GM21423 (cell line): Measurements from ENCODE around the gene UNC13C.
"Not testable (repeated sequence)": the region's sequence is repeated elsewhere in the genome, so short reads cannot be mapped to it uniquely, and the experiment has no call there.

Experiments used
- ATAC-seq: cut with Tn5 transposase; IDR thresholded peaks from one replicate; pipeline ENCODE4 v1.9.1; 2021; ENCODE audit warnings: mild to moderate bottlenecking, moderate library complexity; ENCODE audit not compliant: unreplicated experiment

UNC13C gene

DNA sequence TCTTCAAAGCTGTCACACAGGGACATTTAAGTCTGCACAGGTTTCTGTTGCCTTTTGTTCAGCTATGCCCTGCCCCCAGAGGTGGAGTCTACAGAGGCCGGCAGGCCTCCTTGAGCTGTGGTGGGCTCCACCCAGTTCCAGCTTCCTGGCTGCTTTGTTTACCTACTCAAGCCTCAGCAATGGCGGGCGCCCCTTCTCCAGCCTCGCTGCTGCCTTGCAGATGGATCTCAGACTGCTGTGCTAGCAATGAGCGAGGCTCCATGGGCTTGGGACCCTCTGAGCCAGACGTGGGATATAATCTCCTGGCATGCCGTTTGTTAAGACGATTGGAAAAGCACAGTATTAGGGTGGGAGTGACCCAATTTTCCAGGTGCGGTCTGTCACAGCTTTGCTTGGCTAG lies 472.0 kb downstream of the UNC13C start:
- ATAC-seq = not testable (repeated sequence)

DNA sequence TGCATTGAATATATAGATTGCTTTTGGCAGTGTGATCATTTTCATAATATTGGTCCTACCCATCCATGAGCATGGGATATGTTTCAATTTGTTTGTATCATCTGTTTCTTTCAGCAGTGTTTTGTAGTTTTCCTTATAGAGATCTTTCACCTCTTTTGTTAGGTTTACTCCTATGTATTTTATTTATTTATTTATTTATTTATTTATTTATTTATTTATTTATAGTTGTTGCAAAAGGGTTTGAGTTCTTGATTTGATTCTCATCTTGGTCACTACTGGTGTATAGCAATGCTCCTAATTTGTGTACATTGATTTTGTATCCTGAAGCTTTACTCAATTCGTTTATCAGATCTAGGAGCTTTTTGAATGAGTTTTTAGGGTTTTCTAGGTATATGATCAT lies 478.2 kb downstream of the UNC13C start:
- no peak for ATAC-seq

DNA sequence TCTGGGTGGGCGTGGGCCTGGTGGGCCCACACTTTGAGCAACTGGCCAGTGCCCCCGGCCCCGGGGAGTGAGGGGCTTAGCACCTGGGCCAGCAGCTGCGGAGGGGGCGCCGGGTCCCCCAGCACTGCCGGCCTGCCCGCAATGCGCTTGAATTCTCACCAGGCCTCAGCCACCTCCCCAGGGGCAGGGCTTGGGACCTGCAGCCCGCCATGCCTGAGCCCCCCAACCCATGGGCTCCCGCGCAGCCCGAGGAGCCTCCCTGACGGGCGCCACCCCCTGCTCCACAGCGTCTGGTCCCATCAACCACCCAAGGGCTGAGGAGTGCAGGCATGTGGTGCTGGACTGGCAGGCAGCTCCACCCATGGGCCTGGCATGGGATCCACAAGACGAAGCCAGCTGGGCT lies 484.3 kb downstream of the UNC13C start:
- no peak for ATAC-seq

DNA sequence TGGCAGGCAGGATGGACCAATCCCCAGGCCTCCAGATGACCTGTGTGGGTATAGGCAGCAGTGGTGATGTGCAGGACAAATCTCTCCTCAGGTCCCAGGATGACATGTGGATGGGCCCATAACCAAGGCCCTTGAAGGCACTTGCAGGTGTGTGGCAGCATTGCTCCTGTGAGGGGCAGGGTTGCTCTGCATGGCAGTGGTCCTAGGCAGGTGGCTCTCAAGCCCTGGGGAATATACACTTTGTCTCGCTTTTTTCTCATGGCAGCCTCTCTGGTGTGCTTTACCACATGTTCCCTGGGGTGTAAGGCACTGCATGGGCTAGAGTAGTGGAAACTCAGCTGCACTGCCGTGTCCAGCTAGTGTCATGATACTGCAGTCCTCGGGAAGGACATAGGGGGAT lies 503.6 kb downstream of the UNC13C start:
- ATAC-seq = no peak

DNA sequence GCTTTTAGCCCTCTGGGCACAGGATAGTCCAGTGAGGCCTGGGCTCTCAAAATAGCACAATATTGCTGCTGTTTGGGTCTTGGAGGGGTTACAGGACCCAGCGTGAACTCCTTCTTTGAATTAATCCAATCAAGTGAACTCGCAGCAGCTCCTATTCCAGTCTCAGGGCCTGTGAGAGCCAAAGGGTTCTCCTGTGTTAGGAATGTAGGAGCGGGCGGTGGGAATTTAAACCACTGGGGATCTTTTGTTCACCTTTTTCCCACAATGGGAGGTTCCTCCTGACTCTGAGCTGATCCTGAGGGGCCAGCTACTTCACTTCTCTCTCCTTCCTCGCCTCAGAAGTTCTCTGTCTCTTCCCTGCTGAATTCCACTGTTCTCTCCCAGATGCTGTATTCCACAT lies 504.0 kb downstream of the UNC13C start:
- no peak for ATAC-seq

DNA sequence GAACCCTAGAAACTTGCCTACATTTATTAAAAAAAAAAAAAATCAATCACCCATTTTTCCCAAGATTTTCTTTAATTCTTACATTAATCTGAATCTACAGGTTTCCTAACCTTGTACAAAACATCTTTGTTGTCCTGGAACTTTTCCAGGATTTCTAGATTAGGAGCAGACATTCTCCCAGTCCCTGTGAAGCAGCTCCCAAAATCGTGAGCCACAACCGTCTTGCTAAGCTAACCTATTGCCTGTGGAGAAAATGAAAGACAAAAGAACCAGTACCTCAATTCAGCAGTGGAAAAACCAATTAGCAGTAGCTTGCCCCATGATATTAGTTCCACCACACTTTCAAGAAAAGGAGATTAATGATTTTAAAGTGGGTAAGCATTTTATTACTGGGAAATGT lies 522.1 kb downstream of the UNC13C start:
- ATAC-seq = no peak

DNA sequence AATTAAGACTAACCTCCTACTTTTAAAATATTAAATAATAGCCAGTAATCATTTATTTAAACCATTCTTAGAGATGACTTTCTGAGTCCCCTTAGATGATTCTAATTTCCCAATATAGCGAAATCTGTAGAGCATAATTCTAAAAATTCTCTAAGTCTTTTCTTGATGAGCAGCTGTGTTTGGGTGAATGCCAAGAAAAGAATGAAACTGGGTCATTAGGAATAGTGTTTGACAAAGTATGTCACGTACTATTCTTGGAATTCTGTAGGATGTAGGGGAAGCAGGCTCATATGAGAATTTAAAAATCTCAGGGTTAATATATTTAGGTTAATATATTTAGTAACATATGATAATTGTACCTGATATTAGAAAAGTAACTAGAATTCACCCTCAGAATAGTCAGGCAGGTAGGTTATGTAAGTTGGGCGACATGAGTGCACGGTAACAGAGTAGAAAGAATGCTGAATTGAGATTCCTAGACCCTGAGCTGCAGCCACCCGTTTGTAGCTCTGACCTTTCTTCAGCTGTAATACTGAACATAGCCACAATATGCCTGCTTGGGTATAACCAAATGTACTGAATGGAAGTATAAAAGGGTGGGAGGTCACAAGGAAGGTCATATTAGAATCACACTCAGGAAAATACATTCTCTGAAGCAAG lies 524.3 kb downstream of the UNC13C start:
- ATAC-seq = no peak

DNA sequence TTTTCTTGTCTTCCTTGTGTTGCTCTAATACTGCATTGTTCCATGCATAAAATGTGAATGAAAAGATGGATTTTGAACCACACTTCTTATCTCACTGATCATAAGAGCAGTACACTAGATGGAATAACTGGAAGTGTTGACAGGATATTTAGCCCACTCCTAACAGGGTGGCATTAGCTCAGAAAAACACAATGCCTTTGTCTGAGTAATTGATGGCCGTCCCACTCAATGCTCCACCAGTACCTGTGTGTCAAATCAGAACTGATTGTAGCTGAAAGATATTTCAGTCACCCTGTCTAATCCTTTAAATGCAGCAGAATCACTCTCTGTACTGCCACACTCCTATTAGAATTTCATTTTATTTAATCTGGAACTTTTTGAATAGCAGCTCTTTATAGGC lies 526.5 kb downstream of the UNC13C start:
- ATAC-seq = no peak

DNA sequence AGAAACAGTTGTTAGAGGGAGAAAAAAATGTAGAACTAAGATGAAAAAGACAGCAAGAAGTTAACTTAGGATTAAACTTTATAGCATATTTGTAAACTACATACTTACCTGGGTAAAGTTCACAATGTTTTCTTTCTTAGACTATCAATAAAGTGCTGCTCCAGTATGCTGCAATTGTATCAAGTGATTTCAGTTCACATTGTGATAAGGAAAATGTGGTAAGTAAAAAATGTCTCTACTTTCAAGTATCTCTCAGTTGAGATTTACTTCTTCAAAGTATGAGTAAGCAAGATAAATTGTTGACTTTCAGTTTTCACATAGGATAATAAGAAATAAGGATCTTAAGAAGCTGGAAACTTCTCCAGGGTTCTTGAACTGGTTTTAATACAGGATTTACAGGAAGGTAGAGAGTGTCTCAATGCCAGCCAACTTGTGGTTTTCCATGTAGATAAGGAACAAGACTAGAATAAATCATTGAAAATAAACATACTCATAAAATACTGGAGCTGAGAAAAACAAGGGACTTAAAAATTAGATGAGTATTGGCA lies 528.8 kb downstream of the UNC13C start:
- ATAC-seq = no peak

DNA sequence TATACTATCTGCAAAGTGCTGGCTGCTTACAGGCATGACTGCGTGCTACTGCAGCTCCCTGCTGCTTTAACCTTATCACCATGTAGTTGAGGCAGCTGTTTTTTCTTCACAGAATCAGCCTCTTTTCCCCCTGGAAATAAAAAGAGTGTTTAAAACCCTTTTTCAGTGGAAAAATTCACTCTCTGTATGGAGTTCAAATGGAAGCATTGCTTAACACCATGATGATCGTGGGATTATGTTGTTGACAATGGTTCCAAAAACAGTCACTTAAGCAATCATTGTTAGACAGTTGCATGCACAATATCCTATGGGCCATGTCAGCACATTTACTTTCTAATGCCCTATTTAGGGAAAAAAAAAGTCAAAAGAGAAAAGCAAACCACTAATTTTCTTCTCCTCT lies 536.4 kb downstream of the UNC13C start:
- ATAC-seq = no peak

DNA sequence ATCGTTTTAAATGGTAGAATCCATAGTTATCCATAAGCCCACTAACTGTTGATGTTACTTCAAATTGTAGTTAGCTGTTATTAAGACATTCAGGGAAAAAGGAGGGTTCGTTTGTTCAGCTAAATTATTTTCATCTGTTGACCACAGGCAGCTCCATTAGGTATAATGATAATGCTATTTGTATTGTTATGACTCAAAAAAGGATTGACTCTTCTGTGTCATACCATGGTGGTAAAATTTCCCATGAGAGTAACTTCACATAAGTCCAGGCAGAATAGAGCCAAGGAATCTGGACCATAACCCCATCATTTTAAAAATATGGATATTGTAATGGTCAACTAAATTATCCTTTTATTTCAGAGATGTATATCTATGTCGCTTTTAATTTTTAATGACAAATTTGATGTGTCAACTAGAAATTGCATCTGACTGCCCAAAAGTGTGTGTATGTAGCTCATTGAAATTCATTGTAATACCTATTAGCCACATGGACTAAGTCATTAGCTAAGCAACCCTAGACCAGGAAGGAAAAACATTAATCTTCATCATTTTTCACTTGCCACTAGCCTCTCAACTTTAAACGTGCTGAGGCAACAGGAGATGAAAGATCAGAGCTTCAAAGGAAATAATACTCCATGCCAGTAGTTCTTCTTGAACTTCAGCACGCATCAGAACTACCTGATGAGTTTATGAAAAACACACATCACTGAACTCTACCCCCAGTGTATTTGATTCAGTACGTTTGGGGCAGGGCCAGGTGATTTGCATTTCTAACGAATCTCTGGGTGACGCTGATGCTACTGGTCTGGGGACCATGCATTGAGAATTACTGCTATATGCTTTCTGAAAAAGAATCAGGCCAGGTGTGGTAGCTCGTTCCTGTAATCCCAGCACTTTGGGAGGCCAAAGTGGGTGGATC lies 537.7 kb downstream of the UNC13C start:
- ATAC-seq = no peak

DNA sequence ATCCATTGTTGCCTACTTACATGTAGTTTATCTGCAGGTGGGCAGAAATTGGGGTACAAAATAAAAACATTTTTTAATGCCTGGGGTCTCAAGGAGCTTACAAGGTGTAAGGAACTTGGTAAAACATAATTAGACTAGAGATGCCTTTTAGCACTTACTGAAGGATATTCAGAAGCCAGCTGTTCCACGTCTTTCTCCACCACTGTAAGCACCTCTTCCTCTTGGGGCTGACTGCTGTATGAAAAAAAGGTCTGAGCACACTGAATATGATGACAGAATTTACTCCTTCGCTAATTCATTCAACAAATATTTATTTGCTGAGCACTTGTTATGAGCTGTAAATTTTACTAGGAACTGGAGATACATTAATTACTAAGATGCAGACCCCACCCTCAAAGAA lies 539.1 kb downstream of the UNC13C start:
- no peak for ATAC-seq

DNA sequence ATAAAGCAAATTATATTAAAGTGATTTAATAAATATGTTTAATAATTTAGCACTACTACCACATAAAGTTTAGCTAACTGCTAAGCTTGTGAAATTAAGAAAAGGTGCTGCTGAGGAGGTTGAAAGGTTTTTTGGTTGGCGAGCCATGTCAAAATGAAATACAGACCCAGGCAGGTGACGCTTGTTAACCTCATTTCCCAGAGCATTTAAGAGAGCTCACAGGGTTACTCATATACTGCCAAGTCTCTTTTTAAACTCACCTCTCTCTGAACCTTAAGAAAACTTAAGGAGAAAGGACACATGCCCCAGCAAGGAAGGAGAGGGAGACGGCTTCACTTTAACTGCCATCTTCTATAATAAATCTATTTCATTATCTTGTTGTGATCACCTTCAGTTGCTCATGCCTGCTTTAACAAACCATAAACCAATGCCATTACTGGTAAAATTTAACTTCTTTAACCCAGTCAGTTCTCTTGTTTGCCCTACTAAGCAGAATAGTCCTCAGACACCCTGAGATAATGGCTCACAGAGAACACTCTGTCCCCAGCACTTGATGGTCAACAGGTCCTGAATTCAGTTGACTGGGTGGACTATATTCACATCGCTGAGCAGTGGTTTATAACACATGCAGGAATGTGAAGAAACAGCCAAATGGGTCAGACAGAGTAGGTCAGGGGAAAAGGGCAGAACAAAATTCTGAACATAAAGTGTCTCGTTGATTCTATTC lies 540.1 kb downstream of the UNC13C start:
- ATAC-seq = no peak

DNA sequence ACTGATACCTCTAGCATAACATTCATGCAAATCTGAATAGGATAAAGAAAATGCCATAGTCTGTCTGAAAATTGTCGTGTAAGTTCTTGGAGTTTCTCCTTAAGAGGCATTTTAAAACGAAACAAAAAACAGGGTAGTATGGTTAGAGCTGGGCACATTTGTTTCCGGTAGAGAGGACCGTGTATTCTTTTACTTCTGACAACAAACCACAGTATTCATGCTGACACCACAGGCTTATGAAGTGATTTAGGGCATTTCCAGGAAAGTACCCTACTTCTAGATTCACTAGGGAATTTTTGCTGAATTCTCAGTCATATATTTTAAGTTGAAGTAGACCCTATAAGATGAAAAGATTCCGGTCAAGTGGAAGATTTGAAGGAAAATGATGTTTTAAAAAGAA lies 541.3 kb downstream of the UNC13C start:
- peak; percentile 88 for ATAC-seq

DNA sequence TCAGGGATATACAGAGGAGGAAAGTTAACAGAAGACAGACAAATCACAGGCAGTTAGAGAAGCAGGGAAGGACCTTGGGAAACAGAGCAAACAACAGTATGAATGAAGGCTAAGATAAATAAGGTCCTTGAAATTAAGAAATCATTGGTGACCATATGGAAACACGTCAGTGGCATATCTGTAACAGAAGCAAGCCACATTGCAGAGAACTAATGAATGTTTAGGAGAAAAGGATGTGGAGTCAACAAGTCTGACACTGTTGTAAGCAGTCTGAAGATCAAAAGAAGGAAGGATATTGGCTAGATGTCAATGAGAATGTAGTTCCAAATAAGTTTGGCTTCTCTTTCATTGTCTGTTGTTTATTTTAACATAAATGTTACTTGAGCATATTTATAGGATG lies 542.4 kb downstream of the UNC13C start:
- ATAC-seq = no peak

DNA sequence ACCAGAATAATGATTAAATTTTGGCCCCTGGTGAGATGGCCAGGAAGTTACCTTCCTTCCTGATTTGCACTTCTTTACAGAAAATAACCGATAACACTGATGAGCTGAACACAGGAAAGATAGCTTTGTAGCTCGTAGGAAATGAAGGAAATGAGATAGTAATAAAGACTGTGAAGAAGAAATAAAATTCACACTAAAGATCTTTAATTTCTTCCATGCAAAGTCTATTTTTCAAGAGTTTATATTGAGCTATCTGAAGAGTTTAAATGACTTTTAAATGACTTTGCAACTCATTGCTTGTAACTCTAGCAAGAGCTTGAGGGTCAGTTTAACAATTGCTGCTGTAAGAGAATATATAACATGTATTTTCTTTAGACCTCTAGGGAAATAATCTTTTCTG lies 543.0 kb downstream of the UNC13C start:
- ATAC-seq = no peak

DNA sequence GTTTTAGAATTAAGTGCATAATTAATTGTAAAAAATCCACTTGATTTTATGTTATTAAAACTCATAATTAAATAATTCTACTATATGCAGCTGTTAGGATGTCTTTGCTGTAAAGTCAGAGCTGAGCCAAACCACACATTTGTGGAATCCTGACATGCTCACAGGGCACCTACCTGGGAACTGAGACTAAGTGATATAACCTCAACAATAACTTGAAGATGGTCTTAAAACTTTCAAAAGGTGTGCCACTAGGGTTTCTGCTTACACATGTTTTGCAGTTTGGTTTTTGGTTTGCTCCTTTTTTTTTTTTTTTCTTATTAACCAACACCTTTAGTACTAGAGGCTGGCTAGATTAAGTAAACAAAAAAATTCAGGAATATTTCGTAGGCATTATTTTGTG lies 549.8 kb downstream of the UNC13C start:
- ATAC-seq = no peak

DNA sequence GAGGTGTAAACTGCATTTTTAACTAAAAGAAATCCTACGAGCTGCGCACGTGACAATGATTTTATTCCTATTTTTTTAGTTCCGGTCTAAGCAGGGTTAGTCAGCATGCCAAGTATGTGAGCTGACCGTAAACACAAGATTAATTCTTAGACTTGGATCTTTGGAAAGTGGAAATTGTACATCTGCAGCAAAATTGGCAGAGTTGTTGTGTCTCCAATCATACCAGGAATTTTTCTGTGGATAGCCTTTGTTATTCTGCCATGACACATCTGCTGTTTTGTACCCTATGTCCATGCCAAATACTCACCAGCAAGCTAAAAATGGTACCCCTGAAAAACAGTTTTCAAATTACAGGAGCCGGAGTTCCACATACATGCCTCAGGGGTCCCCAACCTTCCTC lies 562.5 kb downstream of the UNC13C start:
- ATAC-seq = no peak

DNA sequence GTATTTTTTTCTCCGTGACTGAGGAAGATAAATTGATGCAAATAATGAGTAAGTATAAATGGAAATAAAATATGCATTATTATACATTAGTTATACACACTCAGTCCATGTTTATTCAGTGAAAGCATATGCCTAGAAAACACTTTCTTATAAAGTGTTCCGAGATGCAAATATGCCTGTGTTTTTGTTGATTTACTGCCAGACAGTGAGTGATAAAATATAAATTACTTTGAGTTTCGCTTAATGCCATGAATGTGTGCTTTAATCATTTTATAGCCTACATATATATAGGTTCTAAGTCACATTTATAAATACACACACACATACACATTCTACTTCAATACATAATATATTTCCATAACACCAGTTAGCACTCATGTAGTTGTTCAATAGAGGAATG lies 569.2 kb downstream of the UNC13C start:
- ATAC-seq = no peak

DNA sequence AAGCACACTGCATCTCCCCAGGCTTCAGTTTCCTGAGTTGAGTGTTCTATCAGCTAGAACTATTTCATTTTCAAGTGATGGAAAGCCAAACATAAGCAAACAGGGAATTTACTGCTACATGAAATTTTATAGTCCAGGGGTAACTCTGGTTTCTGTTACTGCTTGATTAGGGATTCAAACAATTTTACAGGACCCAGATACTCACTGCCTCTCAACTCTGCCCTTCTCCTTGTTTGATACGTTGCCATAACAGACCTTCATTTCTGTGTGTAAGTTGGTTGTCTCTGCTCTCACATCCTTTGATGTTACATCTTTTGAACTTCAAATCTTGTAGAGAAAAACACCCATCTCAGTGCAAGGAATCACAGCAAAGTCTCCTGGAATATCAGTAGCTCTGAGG lies 572.7 kb downstream of the UNC13C start:
- ATAC-seq = no peak

DNA sequence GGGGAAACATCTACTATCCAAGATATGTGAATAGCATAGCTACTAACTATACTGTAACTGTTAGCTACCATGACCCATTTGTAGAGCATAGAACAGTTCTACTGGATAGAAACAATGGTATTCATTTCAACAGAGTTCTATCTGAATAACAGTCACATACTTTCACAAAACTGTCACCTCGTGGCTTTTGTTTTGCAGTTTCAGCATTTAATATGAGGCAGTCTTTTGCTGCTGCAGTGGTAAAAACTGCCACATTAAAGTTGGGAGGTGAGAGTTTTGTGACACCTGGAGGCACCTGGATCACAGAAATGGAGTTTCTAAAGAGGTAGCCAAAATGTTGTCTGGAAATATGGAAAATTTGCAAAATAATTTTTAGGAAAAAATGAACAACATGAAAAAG lies 578.0 kb downstream of the UNC13C start:
- ATAC-seq = no peak
